Effector memory CD8-positive, alpha-beta T cell (primary cell): ENCODE measurements around the gene PLCL2.

Experiments used
- ATAC-seq: fragments of 150-1000 bp; cut with Tn5 transposase; replicated peaks from 2 replicates; pipeline ENCODE4 v1.10.0; 2021; ENCODE audit warnings: mild to moderate bottlenecking, moderate library complexity
- DNase-seq, 3 experiments: peaks; one replicate each; pipeline ENCODE4 v3.0.0; 2021
- H3K27ac Mint-ChIP-seq, 2 donors: one replicate each; pipeline ENCODE4 v1.8.0; 2022; ENCODE audit warnings: mild to moderate bottlenecking in 2 of 2, mixed read lengths in 2 of 2, moderate library complexity in 2 of 2
- H3K27me3 Mint-ChIP-seq, 2 donors: one replicate each; pipeline ENCODE4 v1.8.0; 2022; ENCODE audit warnings: mixed read lengths in 2 of 2
- H3K36me3 Mint-ChIP-seq: one replicate; pipeline ENCODE4 v1.8.0; 2022; ENCODE audit warnings: mild to moderate bottlenecking, moderate library complexity, mixed read lengths; ENCODE audit not compliant: insufficient read depth
- H3K4me1 Mint-ChIP-seq, 2 donors: one replicate each; pipeline ENCODE4 v1.8.0; 2022; ENCODE audit warnings: low read depth in 2 of 2, mixed read lengths in 2 of 2
- H3K4me3 Mint-ChIP-seq, 2 donors: one replicate each; pipeline ENCODE4 v1.8.0; 2022; ENCODE audit warnings: mild to moderate bottlenecking in 2 of 2, mixed read lengths in 2 of 2, moderate library complexity in 2 of 2
- H3K9me3 Mint-ChIP-seq, 2 donors: one replicate each; pipeline ENCODE4 v1.8.0; 2022; ENCODE audit warnings: mixed read lengths in 2 of 2

Gene PLCL2

GRCh38 chr3:16923112-16923511 lies 38.4 kb downstream of the PLCL2 start:
- H3K4me3 Mint-ChIP-seq = no peak overlapping the region
- ATAC-seq = no peak
- peaks cover 29 to 55% of the 10 kb centered on the region in 2 donors for H3K4me1 Mint-ChIP-seq

DNA sequence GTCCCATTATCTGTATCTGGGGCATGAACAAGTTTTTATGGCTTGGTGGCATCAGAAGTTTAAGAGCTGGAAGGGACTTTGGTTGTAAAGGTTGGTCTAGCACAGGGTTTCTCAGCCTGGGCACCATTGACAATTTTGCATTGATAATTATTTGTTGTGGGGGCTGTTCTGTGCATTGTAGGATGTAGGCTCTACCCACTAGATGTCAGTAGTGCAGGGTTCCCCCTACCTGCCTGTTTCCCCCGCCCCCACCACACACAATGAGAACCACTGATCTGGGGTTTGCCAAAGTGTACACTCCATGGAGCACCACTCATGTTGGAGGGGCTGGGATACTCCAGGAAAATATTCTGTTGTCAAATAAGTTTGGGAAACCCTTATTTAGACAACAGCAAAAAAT lies 42.7 kb downstream of the PLCL2 start:
- peak; percentile 51 for ATAC-seq
- Mint-ChIP-seq H3K36me3 (no peaks in the 10 kb centered on the region), H3K27ac (no peak overlapping the region)

More at GRCh38 chr3:16923112-16923511, 38.4 kb downstream of the PLCL2 start:
- no peaks in the 10 kb centered on the region for H3K27me3 Mint-ChIP-seq
- peak overlapping the region in 1 of 2 donors; percentile 47 for H3K27ac Mint-ChIP-seq
- H3K9me3 Mint-ChIP-seq = no peaks in the 10 kb centered on the region
- H3K36me3 Mint-ChIP-seq = no peaks in the 10 kb centered on the region
- no peak for DNase-seq

DNA sequence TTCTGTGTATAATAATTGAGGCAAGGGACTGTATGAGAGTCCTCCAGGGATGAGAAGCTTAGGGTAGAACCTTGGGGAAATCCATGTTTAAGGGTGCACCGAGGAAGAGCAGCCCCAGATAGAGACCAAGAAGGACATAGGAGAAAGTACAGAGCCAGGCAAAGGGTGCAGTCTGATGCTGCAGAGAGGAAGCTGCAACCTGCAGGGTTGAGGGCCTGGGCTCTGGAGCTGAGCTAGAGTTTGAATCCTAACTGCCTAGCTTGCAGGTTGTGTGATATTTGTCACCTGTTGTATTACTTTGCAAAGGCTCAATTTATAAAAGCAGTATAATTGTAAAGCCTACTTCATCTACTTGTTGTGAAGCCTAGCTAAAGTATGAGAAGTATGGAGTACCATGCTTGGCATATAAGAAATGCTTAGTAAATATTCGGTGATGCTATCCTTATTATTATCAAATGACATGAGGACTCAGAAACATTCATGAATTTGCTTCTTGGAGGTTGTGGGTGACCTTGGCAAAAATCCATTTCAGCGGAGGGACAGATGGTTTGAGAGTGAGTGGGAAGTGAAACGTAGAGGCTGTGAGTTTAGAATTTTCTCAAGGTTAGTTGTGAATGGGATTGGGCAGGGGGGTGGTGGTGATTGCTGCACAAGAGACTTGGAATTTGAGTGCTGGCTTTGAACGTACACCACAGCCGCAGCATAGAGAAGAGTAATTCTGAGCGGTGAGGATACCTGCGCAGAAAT lies 43.8 kb downstream of the PLCL2 start:
- DNase-seq (no peak), ATAC-seq (no peak)
- no peaks in the 10 kb centered on the region for H3K9me3 Mint-ChIP-seq
- H3K27ac Mint-ChIP-seq = peak overlapping the region; percentile 2 to 20
- H3K36me3 Mint-ChIP-seq = peaks cover 8% of the 10 kb centered on the region
- peaks cover 43 to 74% of the 10 kb centered on the region in 2 donors for H3K4me1 Mint-ChIP-seq
- H3K4me3 Mint-ChIP-seq = peak overlapping the region; percentile 9 to 48
- no peaks in the 10 kb centered on the region for H3K27me3 Mint-ChIP-seq

More for the DNA sequence above, 42.7 kb downstream of the PLCL2 start:
- no peaks in the 10 kb centered on the region for H3K27me3 Mint-ChIP-seq
- peaks cover 40 to 70% of the 10 kb centered on the region in 2 donors for H3K4me1 Mint-ChIP-seq
- no peak overlapping the region for H3K4me3 Mint-ChIP-seq
- no peaks in the 10 kb centered on the region for H3K9me3 Mint-ChIP-seq
- no peak for DNase-seq

GRCh38 chr3:16929311-16929710 lies 44.6 kb downstream of the PLCL2 start:
- peaks cover 46 to 77% of the 10 kb centered on the region in 2 donors for H3K4me1 Mint-ChIP-seq
- H3K27me3 Mint-ChIP-seq = no peaks in the 10 kb centered on the region
- H3K4me3 Mint-ChIP-seq = peak overlapping the region in 1 of 2 donors; percentile 48
- H3K27ac Mint-ChIP-seq = peak overlapping the region in 1 of 2 donors; percentile 2
- H3K36me3 Mint-ChIP-seq = peaks cover 9% of the 10 kb centered on the region
- H3K9me3 Mint-ChIP-seq = no peaks in the 10 kb centered on the region
- no peak for ATAC-seq
- DNase-seq = no peak

DNA sequence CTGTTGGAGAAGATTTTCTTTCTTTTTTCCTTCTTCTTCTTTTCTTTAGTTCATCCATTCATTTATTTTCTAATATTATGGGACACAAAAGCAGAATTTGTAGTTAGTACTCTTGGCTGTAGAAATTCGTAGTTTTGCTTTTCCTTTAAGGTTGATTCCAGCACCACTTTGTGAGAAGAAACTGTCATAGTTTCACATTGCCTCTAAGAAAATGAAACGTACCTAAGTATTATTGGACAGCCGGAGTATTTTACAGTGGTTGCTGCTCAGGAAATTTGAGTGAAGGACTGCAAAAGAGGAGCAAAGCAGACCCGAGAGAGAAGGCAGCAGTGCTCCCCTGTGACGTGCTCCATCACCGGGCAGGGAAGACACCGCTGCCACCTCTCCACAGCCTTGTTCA lies 48.1 kb downstream of the PLCL2 start:
- Mint-ChIP-seq H3K4me1 (peaks cover 58 to 89% of the 10 kb centered on the region in 2 donors), H3K27ac (peak overlapping the region in 1 of 2 donors; percentile 67), H3K36me3 (peaks cover 9% of the 10 kb centered on the region), H3K4me3 (no peak overlapping the region), H3K9me3 (no peaks in the 10 kb centered on the region), H3K27me3 (no peaks in the 10 kb centered on the region)
- ATAC-seq (no peak), DNase-seq (no peak)

GRCh38 chr3:16935781-16936180 lies 51.0 kb downstream of the PLCL2 start:
- peaks cover 52 to 87% of the 10 kb centered on the region in 2 donors for H3K4me1 Mint-ChIP-seq
- no peaks in the 10 kb centered on the region for H3K27me3 Mint-ChIP-seq
- H3K36me3 Mint-ChIP-seq = peaks cover 9% of the 10 kb centered on the region
- DNase-seq = no peak
- no peak for ATAC-seq
- H3K4me3 Mint-ChIP-seq = peak overlapping the region; percentile 50 to 73
- H3K9me3 Mint-ChIP-seq = no peaks in the 10 kb centered on the region
- H3K27ac Mint-ChIP-seq = peak overlapping the region; percentile 69 to 83

- H3K4me3 Mint-ChIP-seq = peak overlapping the region; percentile 50 to 73
These were observed 51.5 kb downstream of the PLCL2 start for GRCh38 chr3:16936233-16936632.

GRCh38 chr3:16936676-16937230 lies 52.0 kb downstream of the PLCL2 start:
- peak overlapping the region; percentile 69 to 83 for H3K27ac Mint-ChIP-seq
- H3K9me3 Mint-ChIP-seq = no peaks in the 10 kb centered on the region
- DNase-seq (no peak), ATAC-seq (no peak)
- peaks cover 58 to 90% of the 10 kb centered on the region in 2 donors for H3K4me1 Mint-ChIP-seq
- H3K36me3 Mint-ChIP-seq = peaks cover 12% of the 10 kb centered on the region
- H3K4me3 Mint-ChIP-seq = peak overlapping the region; percentile 50 to 73
- H3K27me3 Mint-ChIP-seq = no peaks in the 10 kb centered on the region

More at GRCh38 chr3:16936233-16936632, 51.5 kb downstream of the PLCL2 start:
- Mint-ChIP-seq H3K27me3 (no peaks in the 10 kb centered on the region), H3K9me3 (no peaks in the 10 kb centered on the region), H3K4me1 (peaks cover 53 to 87% of the 10 kb centered on the region in 2 donors), H3K27ac (peak overlapping the region; percentile 69 to 83), H3K36me3 (peaks cover 11% of the 10 kb centered on the region)
- ATAC-seq = peak; percentile 85
- DNase-seq = no peak

DNA sequence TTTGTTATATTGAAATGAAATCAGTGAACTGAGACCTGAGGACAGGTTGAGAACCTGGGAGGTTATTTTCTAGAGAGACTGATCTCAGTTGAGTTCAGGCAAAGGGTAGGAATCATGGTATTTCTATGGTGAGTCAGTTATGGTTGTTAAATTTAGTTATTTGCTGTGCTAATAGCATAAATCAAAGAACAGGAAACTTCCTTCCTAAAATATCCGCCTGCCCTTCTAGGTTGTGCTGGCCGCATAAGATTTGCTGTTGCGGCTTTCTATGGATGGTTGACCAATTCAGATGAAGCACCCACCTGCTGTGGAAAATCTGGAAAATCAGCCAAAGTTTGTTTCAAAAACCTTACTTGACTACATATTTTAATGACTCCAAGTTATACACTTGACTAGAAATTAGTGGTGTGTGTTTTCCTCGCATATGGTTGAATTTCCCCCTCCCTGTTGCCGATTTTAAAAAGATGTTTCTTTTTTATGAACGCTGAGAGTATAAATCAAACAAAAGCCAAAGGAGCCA lies 52.6 kb downstream of the PLCL2 start:
- Mint-ChIP-seq H3K4me3 (no peak overlapping the region), H3K27ac (no peak overlapping the region), H3K27me3 (no peaks in the 10 kb centered on the region), H3K9me3 (no peaks in the 10 kb centered on the region), H3K36me3 (peaks cover 12% of the 10 kb centered on the region), H3K4me1 (peaks cover 61 to 90% of the 10 kb centered on the region in 2 donors)
- DNase-seq = no peak
- ATAC-seq = no peak

DNA sequence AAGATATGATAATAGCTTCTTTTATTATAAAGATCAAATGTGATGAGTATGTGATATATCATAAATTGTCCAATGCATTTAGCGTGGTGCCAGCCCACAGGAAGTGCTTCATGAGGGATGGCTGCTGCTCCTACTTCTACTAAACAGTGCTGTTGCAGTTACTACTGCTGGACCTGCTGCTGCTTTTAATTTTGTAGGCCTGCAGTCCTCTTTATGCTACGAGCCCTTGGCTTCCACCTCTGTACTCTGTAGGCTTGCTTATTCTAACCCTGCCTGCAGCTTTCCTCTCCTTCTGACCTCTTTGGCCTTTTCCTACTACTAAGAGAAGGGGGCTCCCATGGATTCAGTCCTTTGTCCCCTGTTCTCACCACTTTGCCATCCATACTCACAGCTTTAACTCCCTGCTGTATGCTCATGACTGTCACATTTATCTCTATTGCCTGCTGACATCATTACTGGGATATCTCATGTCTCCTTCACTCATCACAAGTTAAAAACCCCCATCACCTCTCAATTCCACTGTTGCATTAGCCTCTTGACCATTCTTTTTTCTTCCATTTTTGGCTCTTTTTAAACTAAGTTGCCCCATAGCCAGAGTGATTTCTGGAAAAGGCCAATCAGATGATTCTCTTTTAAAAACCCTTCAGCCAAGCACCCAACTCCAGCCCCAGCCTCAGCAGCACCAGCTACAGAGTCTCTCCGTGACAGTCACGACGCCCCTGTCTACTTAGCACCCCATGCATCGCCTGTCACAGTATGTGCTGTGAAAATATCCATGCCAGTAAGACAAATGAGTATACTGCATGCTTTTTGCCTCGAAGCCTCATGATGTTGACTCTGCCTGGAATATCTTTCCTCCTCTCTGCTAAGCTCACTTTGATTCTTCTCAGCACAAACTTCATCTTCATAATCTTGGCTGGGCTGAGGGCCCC lies 56.3 kb downstream of the PLCL2 start:
- Mint-ChIP-seq H3K27me3 (no peaks in the 10 kb centered on the region), H3K27ac (peak overlapping the region in 1 of 2 donors; percentile 86), H3K4me3 (peak overlapping the region; percentile 3 to 35), H3K9me3 (no peaks in the 10 kb centered on the region), H3K4me1 (peaks cover 61 to 83% of the 10 kb centered on the region in 2 donors), H3K36me3 (peaks cover 7% of the 10 kb centered on the region)
- DNase-seq = no peak
- peak; percentile 39 for ATAC-seq

- no peaks in the 10 kb centered on the region for H3K9me3 Mint-ChIP-seq
- no peak for DNase-seq
- peaks cover 52 to 71% of the 10 kb centered on the region in 2 donors for H3K4me1 Mint-ChIP-seq
- H3K27ac Mint-ChIP-seq = peak overlapping the region; percentile 38 to 47
- no peak for ATAC-seq
- peak overlapping the region in 1 of 2 donors; percentile 20 for H3K4me3 Mint-ChIP-seq
- no peaks in the 10 kb centered on the region for H3K27me3 Mint-ChIP-seq
- peaks cover 7% of the 10 kb centered on the region for H3K36me3 Mint-ChIP-seq
These were observed 58.2 kb downstream of the PLCL2 start for GRCh38 chr3:16942955-16943354.

- H3K36me3 Mint-ChIP-seq = peaks cover 10% of the 10 kb centered on the region
- peaks cover 54 to 69% of the 10 kb centered on the region in 2 donors for H3K4me1 Mint-ChIP-seq
- H3K27ac Mint-ChIP-seq = no peak overlapping the region
- H3K4me3 Mint-ChIP-seq = no peak overlapping the region
- DNase-seq (no peak), ATAC-seq (no peak)
- no peaks in the 10 kb centered on the region for H3K9me3 Mint-ChIP-seq
- H3K27me3 Mint-ChIP-seq = no peaks in the 10 kb centered on the region
These were observed 59.1 kb downstream of the PLCL2 start for GRCh38 chr3:16943857-16944256.

DNA sequence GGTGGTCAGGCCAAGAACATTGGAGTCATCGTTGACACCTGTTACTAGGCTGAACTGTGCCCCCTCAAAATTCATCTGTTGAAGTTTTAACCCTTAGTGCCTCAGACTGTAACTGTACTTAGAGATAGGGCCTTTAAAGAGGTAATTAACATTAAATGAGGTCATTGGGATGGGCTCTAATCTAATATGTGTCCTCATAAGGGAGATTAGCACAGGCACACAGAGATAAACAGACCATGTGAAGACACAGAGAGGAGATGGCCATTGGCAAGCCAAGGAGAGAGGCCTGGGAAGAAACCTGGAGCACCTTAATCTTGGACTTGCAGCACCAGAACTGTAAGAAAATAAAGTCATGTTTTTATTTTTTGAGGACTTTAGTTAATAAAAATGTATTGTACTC lies 59.6 kb downstream of the PLCL2 start:
- Mint-ChIP-seq H3K9me3 (no peaks in the 10 kb centered on the region), H3K36me3 (peaks cover 10% of the 10 kb centered on the region), H3K27ac (no peak overlapping the region), H3K27me3 (no peaks in the 10 kb centered on the region), H3K4me1 (peaks cover 54 to 68% of the 10 kb centered on the region in 2 donors), H3K4me3 (no peak overlapping the region)
- ATAC-seq (no peak), DNase-seq (no peak)
